ENCODE data around the gene NEK1. TPM values are rescaled to one million over a fixed set of nuclear protein-coding genes. Genes with fewer than 3 reads are reported as not detected.

NEK1 gene
- total RNA-seq, 4 donors from 2014 or later, result 6.0 to 18.2 (median 7.1) TPM

DNA sequence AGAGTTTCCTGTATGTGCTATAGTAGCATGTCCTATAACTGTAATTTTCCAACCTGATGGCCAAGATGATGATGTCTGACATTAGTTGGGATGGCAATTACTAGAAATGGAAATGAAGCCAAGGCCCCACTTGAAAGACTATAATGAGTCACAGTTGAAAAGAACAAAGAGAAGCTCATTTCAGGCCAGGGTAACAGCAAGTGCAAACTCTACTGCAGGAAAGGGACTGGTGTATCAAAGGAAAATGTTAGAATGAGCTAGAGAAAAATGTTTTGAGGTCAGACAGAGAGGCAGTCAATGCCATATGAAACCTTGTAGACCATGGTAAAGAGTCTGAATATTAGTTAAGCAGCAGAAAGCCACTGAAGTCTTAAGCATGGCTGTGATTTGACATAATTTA, 195.4 kb downstream of the NEK1 start:
- TF ChIP-seq, protein P1, sequence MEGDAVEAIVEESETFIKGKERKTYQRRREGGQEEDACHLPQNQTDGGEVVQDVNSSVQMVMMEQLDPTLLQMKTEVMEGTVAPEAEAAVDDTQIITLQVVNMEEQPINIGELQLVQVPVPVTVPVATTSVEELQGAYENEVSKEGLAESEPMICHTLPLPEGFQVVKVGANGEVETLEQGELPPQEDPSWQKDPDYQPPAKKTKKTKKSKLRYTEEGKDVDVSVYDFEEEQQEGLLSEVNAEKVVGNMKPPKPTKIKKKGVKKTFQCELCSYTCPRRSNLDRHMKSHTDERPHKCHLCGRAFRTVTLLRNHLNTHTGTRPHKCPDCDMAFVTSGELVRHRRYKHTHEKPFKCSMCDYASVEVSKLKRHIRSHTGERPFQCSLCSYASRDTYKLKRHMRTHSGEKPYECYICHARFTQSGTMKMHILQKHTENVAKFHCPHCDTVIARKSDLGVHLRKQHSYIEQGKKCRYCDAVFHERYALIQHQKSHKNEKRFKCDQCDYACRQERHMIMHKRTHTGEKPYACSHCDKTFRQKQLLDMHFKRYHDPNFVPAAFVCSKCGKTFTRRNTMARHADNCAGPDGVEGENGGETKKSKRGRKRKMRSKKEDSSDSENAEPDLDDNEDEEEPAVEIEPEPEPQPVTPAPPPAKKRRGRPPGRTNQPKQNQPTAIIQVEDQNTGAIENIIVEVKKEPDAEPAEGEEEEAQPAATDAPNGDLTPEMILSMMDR (IDR thresholded peaks at IDR 0.05), result no peak
- TF ChIP-seq POLR2A (IDR thresholded peaks at IDR 0.05), result no peak
- H3K4me1 ChIP-seq, result no peaks in the 10 kb centered on the region
- no peaks in the 10 kb centered on the region for H3K27me3 ChIP-seq
- no peak overlapping the region for H3K27ac ChIP-seq
- H3K9me3 ChIP-seq, result no peaks in the 10 kb centered on the region
- no peak overlapping the region for H3K4me3 ChIP-seq
- no peaks in the 10 kb centered on the region for H3K36me3 ChIP-seq
- no peak for DNase-seq

DNA sequence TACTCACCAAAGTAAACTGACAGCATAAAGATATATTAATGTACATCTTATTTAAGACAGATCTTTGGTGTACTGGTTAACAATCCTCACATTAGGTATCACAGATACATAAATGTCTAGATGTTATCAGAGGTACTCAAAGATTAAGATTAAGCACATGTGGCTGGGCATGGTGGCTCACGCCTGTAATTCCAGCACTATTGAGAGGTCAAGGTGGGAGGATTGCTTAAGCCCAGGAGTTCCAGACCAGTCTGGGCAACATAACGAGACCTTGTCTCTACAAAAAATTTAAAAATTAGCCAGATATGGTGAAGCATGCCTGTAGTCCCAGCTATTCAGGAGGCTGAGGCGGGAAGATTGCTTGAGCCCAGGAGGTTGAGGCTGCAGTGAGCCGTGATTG, 195.9 kb downstream of the NEK1 start:
- H3K9me3 ChIP-seq, result no peaks in the 10 kb centered on the region
- DNase-seq, result no peak
- H3K4me3 ChIP-seq, result no peak overlapping the region
- no peaks in the 10 kb centered on the region for H3K27me3 ChIP-seq
- no peak for TF ChIP-seq POLR2A (IDR thresholded peaks at IDR 0.05)
- TF ChIP-seq, protein P1 (IDR thresholded peaks at IDR 0.05), result no peak
- no peak overlapping the region for H3K27ac ChIP-seq
- no peaks in the 10 kb centered on the region for H3K36me3 ChIP-seq
- H3K4me1 ChIP-seq, result no peaks in the 10 kb centered on the region

- Histone ChIP-seq H3K27me3 (no peaks in the 10 kb centered on the region), H3K27ac (no peak overlapping the region), H3K4me1 (no peaks in the 10 kb centered on the region), H3K9me3 (no peaks in the 10 kb centered on the region), H3K4me3 (no peak overlapping the region), H3K36me3 (no peaks in the 10 kb centered on the region)
- DNase-seq, result no peak
- TF ChIP-seq POLR2A (IDR thresholded peaks at IDR 0.05), result no peak
- TF ChIP-seq, protein P1 (IDR thresholded peaks at IDR 0.05), result no peak
Observed at GRCh38 chr4:169414913-169415312, 197.5 kb downstream of the NEK1 start.

GRCh38 chr4:169412046-169412445, 200.3 kb downstream of the NEK1 start:
- Histone ChIP-seq H3K4me3 (no peak overlapping the region), H3K36me3 (no peaks in the 10 kb centered on the region), H3K27me3 (no peaks in the 10 kb centered on the region), H3K9me3 (no peaks in the 10 kb centered on the region), H3K4me1 (no peaks in the 10 kb centered on the region), H3K27ac (no peak overlapping the region)
- no peak for TF ChIP-seq POLR2A (IDR thresholded peaks at IDR 0.05)
- TF ChIP-seq, protein P1 (IDR thresholded peaks at IDR 0.05), result no peak
- no peak for DNase-seq

DNA sequence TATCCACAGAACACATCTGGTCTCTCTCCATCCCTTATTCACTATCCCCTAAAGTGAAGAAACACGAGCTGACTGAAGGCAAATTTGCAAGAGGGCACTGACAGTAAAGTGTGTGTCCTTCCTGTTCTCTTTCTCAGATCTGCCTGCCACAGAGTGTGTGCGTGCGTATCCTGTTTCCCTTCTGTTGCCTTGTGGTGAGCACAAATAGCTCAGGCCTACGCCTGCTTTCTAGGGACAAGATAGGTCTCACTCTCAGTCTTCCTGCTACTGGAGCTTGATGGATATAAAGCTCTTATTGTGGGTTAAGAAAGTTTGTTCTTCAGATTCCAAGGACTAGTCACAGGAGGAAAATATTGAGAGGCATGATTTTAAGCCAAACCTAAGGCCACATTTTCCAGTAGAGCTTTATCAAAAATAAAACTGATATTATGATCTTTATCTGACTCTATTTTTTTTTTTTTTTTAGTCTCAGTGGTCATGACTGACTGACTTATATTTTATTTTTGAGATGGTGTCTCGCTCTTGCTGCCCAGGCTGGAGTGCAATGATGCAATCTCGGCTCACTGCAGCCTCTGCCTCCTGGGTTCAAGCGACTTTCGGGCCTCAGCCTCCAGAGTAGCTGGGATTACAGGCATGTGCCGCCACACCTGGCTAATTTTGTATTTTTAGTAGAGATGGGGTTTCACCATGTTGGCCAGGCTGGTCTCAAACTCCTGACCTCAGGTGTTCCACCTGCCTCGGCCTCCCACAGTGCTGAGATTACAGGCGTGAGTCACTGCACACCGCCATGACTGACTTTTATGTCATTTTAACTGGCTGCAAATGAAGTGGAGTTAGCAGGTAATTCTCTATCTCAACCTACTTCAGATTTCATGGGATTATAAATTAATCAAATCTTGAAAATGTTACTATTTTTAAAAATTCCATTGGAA, 201.3 kb downstream of the NEK1 start:
- Histone ChIP-seq H3K4me3 (no peak overlapping the region), H3K4me1 (no peaks in the 10 kb centered on the region), H3K36me3 (no peaks in the 10 kb centered on the region), H3K27me3 (no peaks in the 10 kb centered on the region), H3K27ac (no peak overlapping the region), H3K9me3 (no peaks in the 10 kb centered on the region)
- DNase-seq, result peak in 1 of 3 donors; percentile 23
- TF ChIP-seq, protein P1 (IDR thresholded peaks at IDR 0.05), result no peak
- TF ChIP-seq POLR2A (IDR thresholded peaks at IDR 0.05), result no peak
